RWPE2 (cell line): ENCODE results near the gene UGT1A1.

Experiments used
- ATAC-seq: fragments of 200-7000 bp; cut with Tn5 transposase; 3 replicates; pipeline ENCODE4 v1.9.1; 2021; ENCODE audit warnings: low read depth
- DNase-seq: peaks from one replicate; pipeline ENCODE4 v3.0.0-alpha.2; 2020; ENCODE audit warnings: low spot score
- H3K27ac ChIP-seq: fragments of 450-650 bp; 2 replicates; pipeline ENCODE4 v1.5.1; 2017; ENCODE audit warnings: mild to moderate bottlenecking; ENCODE audit not compliant: poor library complexity, severe bottlenecking
- H3K27me3 ChIP-seq: fragments of 250-450 bp; sonication (Bioruptor Pico); 2 replicates; pipeline ENCODE4 v1.5.1; 2021; ENCODE audit warnings: mild to moderate bottlenecking, moderate library complexity; ENCODE audit not compliant: insufficient read depth, poor library complexity, severe bottlenecking
- H3K36me3 ChIP-seq: fragments of 250-450 bp; sonication (Bioruptor Pico); 2 replicates; pipeline ENCODE4 v1.5.1; 2020; ENCODE audit warnings: low read depth, mild to moderate bottlenecking, moderate library complexity
- H3K4me1 ChIP-seq: fragments of 250-450 bp; sonication (Bioruptor Pico); 2 replicates; pipeline ENCODE4 v1.5.1; 2021; ENCODE audit warnings: mild to moderate bottlenecking, moderate library complexity; ENCODE audit not compliant: insufficient read depth, poor library complexity, severe bottlenecking
- H3K4me3 ChIP-seq: fragments of 250-450 bp; sonication (Bioruptor Pico); 2 replicates; pipeline ENCODE4 v1.5.1; 2021; ENCODE audit warnings: mild to moderate bottlenecking, moderate library complexity; ENCODE audit not compliant: severe bottlenecking
- H3K9me3 ChIP-seq: fragments of 250-450 bp; sonication (Bioruptor Pico); 2 replicates; pipeline ENCODE4 v1.5.1; 2021; ENCODE audit warnings: mild to moderate bottlenecking, moderate library complexity; ENCODE audit not compliant: severe bottlenecking
- TF ChIP-seq, protein P1 (sequence below): fragments of 450-650 bp; IDR thresholded peaks from one replicate; pipeline ENCODE4 v1.5.1; 2017; ENCODE audit warnings: mild to moderate bottlenecking, moderate library complexity; ENCODE audit not compliant: poor library complexity, severe bottlenecking

UGT1A1 gene

DNA sequence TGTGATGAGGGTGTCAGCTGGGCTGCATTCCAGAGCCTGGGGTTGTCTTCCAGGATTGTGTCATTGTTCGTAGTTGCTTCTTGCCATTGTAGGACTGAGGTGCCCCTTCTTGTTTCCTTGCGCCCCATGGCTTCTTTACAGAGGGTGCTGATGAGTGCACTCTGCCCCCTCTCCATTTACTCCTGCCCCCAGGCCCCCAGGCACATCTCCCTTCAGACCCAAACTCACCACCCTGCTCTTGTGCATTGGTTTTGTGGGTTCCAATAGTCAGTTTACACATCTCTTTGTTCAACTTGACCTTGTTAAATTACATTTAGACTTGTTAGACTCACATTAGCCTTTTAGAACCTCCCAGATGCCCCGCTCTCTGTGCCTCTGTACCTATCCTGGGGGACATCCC, 61.1 kb downstream of the UGT1A1 start:
- TF ChIP-seq, protein P1, sequence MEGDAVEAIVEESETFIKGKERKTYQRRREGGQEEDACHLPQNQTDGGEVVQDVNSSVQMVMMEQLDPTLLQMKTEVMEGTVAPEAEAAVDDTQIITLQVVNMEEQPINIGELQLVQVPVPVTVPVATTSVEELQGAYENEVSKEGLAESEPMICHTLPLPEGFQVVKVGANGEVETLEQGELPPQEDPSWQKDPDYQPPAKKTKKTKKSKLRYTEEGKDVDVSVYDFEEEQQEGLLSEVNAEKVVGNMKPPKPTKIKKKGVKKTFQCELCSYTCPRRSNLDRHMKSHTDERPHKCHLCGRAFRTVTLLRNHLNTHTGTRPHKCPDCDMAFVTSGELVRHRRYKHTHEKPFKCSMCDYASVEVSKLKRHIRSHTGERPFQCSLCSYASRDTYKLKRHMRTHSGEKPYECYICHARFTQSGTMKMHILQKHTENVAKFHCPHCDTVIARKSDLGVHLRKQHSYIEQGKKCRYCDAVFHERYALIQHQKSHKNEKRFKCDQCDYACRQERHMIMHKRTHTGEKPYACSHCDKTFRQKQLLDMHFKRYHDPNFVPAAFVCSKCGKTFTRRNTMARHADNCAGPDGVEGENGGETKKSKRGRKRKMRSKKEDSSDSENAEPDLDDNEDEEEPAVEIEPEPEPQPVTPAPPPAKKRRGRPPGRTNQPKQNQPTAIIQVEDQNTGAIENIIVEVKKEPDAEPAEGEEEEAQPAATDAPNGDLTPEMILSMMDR = no peak
- no peak overlapping the region for H3K27ac ChIP-seq
- DNase-seq = peak; percentile 2
- H3K9me3 ChIP-seq = no peaks in the 10 kb centered on the region
- no peak for ATAC-seq
- H3K27me3 ChIP-seq = no peaks in the 10 kb centered on the region
- H3K4me3 ChIP-seq = no peak overlapping the region
- H3K4me1 ChIP-seq = no peaks in the 10 kb centered on the region
- no peaks in the 10 kb centered on the region for H3K36me3 ChIP-seq

DNA sequence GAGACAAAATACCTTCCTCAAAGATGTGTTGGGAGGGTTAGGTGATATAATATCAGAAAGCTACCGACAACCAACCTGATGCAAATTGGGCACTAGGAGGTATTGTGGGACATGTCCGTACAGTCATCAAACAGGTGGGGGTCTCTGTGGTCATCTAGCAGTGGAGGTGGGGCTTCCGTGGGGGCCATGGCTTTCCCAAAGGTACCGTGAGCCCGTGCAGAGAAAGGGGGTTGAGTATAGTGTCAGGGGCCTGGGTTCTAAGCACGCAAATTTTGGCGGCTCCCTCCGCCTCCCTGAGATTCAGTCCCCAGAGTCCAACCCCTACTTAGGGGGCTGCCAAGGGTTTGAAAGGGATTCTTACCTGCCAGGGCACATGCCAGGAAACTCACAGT, 61.6 kb downstream of the UGT1A1 start:
- Histone ChIP-seq H3K36me3 (no peaks in the 10 kb centered on the region), H3K4me1 (no peaks in the 10 kb centered on the region), H3K27ac (no peak overlapping the region), H3K9me3 (no peaks in the 10 kb centered on the region), H3K4me3 (no peak overlapping the region), H3K27me3 (no peaks in the 10 kb centered on the region)
- TF ChIP-seq, protein P1 = no peak
- ATAC-seq = no peak
- peak; percentile 13 for DNase-seq

DNA sequence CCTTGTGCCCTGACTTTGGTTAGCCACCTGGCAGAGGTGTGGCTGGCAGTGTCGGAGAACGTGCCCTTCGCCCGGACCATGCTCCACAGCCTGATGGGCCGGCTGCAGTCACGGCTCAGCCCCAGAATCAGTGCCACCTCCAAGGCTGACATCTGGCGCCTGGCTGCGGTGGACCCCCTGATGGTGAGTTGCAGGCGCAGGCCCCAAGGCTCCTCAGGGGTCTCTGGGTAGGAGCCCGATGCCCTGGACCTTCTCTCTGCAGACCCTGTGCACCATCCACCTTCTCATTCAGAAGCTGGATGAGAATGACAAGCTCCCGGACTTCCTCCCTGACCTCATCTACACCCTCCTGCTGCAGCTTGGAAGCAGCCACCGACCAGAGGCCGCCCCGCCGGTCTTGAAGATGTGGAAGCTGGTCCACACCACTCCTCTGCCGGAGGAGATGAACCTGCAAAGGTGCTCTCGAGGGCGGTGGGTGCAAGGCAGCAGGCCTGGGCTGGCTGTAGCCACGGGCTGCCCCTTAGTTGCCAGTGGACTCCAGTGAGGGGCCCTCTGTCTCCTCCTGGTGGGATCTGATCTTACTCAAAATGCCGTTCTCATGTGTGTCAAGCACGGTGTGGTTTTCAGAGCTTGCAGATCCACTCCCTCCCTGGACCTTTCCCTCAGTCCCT, 62.2 kb downstream of the UGT1A1 start:
- no peaks in the 10 kb centered on the region for H3K4me1 ChIP-seq
- ATAC-seq (no peak), DNase-seq (peak; percentile 47)
- no peak overlapping the region for H3K4me3 ChIP-seq
- H3K9me3 ChIP-seq = no peaks in the 10 kb centered on the region
- H3K27me3 ChIP-seq = no peaks in the 10 kb centered on the region
- H3K36me3 ChIP-seq = no peaks in the 10 kb centered on the region
- TF ChIP-seq, protein P1 = no peak
- H3K27ac ChIP-seq = no peak overlapping the region
